ENCODE results near the gene OR2M2.

Gene OR2M2, protein sequence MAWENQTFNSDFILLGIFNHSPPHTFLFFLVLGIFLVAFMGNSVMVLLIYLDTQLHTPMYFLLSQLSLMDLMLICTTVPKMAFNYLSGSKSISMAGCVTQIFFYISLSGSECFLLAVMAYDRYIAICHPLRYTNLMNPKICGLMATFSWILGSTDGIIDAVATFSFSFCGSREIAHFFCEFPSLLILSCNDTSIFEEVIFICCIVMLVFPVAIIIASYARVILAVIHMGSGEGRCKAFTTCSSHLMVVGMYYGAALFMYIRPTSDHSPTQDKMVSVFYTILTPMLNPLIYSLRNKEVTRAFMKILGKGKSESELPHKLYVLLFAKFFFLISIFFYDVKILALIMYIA

DNA sequence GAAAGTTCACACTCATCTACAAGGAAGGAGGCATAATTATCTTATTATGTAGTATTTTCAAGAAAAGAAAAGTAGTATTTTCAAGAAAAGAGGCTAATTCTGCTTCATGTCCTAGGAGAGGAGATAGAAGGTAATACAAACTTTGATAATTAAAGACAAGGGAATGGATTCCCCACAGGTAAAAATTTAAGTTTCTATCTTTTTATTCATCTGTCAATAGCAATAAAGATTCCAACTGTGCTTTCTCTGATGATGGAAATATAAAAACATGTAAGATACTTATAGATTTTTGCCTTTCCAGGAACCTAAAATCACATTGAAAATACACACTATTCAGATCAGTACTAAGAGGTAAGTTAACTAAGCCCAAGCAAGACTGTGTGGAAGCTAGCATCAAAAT is at the start of gene OR2M2:
TSS of gene OR2M2 (plus strand) at position 301 of the 400 bp plus-strand sequence. CDS start 5,165 bp downstream, outside the sequence.
- no peak for DNase-seq (ENCODE audit: low read depth in 2 of 2)

DNA sequence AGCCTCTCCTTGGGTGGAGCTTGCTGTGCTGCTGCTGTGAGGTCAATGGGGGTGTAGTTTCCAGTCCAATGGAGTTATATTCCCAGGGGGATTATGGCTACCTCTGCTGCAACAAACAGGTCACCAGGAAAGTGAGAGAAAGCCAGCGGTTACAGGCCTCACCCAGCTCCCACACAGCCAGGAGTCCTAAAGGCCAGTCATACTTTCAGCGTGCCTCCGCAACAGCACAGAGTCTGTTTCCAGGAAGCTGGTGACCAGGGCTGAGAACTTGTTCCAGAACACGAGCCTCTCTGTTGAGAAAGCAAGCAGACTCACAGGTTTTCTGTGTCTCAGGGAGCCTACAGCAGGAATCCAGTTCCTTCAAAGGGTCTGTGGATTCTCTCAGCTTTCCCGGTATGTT is 47.0 kb upstream of the OR2M2 start:
- DNase-seq (ENCODE audit: low read depth in 2 of 2): no peak

DNA sequence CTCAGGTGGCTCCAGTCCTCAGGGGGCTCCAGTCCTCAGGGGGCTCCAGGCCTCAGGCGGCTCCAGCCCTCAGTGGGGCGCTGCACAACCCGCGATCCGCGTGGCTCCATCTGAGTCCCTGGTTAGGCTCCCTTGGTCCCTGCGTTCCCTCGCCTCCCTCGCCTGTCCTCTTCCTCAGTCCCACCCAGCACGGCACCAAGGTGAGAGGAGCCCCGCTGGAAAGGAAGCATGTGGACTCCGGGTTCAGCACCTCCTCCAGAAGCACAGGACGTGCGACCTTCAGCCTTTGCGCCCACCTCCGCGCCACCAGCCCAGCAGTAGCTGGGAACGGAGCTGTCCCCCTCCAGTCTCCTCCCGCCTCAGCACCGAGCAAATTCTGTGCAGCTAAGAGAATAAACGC is 37.8 kb upstream of the OR2M2 start:
- no peak for DNase-seq (ENCODE audit: low read depth in 2 of 2)

DNA sequence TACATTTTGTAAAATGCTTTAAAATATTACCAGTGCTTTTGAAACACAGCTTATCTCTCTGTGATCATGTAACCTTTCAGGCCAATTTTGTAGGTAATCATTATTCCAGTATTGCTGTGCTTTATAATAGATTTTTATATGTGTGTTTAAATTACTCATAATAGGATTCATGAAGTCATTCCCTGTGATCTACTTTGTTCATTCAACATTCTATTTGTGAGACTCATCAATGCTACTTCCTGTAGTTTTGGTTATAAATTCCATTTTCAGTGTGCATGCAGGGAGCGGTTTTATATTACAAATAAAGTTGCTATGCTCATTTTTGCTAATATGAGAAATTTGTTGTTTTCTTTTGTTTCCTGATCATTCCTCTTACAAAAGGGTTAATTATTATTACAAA is 33.8 kb upstream of the OR2M2 start:
- no peak for DNase-seq (ENCODE audit: low read depth in 2 of 2)

DNA sequence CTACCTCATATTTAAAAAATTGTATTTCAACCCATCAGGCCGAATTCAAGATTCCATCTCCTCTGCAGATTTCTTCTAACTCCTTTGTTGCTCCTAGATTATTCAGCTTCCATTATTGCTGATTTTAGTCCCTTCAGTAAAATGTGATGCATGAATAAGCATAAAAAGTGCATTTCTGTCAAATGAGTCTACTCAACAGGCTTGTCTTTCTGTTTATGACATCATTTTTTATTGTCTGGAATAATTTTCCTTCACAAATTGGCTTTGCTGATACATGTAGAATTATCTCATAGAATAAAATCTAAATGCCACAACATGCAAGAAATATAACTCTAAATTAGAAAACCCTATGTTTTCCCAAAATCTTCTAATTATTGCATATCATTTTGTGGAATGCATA is 31.3 kb upstream of the OR2M2 start:
- DNase-seq (ENCODE audit: low read depth in 2 of 2): no peak

DNA sequence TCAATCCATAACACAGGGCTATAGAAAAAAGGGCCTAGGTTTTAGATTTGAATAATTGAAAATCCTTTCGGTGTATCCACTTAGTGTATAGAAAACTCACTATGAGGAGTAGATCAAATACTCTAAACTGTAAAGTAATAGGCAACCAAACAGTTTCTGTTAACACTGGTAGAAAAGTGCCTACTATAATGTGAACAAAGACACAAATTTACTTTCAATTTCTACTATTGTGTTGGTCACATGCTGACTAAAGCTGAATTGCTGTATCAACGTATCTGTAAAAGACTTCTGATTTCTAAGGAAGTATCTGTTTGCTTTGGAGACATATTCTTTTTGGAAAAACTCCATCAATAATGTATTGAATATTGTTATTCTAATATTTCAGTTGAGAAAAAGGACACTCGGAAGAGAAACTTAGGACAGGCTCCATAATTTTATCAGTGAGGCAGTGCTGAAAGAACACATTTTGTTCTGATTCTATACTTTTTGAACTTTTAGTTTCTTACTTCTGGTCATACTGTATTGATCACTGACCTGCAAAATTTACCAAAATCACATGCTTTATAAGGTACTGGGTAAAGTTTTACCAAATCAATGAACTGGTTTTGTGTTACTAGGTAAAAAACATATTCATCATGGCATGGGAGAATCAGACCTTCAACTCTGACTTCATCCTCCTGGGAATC is 30.0 kb upstream of the OR2M2 start, which contains the start of gene OR2M5:
TSS of gene OR2M5 (plus strand) at position 636 of the 686 bp plus-strand sequence. CDS start at position 636, 0 bp downstream.
- DNase-seq (ENCODE audit: low read depth in 2 of 2): no peak

DNA sequence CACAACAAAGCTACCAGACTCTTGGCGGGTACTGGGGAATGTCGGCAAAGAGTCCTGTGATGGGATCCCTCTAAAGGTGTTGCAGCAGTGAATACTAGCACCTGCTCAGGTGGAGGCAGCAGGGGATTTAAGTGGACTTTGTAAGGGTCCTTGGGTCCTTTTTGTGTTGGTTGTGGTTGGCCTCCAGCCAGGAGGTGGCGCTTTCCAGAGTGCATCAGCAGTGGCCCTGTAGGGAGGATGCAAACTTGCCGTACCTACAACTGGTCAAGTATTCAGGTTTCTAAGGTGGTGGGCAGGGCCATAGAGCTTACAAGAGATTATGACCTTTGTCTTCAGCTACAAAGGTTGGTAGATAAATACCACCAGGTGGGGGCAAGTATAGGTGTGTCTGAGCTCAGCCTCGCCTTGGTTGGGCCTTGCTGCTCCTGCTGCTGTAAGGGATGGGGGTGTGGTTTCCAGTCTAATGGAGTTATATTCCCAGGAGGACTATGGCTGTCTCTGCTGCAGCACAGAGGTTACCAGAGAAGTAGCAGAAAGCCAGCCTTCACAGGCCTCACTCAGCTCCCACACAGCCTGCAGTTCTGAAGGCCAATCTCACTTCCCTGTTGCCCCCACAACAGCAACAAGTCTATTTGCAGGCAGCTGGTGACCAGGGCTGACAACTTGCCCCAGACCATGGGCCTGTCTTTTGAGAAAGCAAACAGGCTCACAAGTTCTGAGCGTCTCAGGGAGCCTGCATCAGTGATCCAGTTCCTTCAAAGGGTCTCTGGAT is 22.4 kb upstream of the OR2M2 start:
- no peak for DNase-seq (ENCODE audit: low read depth in 2 of 2)

DNA sequence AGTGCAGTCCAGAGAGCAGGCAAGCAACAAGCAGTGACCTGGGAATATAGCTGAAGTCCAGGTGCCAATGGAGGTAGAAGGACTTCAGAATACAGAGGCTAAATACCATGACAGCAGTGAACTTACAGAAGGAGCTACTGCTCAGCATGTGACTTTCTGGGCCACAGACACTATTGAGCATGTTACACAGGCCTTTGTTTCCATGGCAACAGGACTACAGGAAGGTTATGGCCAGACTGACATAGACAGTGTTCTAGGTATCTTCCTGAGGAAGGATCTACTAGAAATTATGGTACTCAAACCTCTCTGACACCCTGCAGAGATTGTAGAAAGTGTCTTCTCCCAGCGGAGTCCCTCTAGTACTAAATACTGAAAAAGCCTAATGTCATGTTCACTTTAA is 18.7 kb upstream of the OR2M2 start:
- no peak for DNase-seq (ENCODE audit: low read depth in 2 of 2)

DNA sequence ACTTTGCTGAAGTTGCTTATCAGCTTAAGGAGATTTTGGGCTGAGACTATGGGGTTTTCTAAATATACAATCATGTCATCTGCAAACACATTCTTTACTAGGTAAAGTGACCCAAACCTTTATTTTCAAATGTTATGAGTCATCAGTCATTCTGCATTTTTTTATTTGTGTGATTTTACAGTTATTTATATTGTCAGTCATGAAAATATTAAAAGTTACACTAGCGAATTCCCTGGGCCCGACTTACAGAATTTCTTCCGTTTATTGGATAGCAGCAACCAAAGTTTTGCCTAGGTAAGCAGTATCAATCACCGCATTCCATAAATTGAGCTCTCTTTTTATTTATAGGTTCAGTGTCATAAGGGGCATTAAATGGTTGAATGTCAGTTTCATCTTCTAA is 15.9 kb upstream of the OR2M2 start:
- DNase-seq (ENCODE audit: low read depth in 2 of 2): no peak

DNA sequence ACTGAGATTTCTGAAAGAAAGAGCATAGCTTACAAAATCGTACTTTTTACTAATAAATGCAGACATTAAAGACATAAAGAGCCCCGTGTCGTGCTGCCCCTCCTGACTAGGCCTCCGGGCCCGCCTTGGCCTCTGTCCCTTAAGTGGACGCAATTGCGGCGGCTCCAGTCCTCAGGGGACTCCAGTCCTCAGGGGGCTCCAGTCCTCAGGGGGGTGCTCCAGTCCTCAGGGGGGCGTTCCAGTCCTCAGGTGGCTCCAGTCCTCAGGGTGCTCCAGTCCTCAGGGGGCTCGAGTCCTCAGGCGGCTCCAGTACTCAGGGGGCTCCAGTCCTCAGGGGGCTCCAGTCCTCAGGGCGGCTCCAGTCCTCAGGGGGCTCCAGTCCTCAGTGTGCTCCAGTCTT is 10.6 kb upstream of the OR2M2 start:
- no peak for DNase-seq (ENCODE audit: low read depth in 2 of 2)

DNA sequence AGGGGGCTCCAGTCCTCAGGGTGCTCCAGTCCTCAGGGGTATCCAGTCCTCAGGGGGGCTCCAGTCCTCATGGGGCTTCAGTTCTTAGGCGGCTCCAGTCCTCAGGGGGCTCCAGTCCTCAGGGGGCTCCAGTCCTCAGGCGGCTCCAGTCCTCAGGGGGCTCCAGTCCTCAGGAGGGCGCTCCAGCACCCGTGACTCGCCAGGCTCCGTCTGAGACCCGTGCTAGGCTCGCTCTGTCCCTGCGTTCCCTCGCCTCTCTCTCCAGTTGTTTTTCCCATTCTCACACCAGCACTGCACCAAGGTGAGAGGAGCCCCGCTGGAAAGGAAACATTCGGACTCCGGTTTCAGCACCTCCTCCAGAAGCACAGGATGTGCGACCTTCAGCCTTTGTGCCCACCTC is 9.4 kb upstream of the OR2M2 start:
- DNase-seq (ENCODE audit: low read depth in 2 of 2): no peak

DNA sequence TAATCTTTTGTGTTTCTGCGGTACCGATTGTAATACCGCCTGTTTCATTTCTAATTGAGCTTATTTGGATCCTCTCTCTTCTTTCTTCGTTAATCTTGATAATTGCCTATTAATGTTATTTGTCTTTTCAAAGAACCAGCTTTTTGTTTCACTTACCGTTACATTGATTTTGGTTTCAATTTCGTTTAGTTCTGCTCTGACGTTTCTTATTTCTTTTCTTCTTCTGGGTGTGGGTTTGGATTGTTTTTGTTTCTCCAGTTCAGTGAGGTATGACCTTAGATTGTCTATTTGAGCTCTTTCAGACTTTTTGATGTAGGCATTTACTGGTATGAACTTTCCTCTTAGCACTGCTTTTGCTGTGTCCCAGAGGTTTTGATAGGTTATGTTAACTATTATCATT is 9.4 kb downstream of the OR2M2 start:
- no peak for DNase-seq (ENCODE audit: low read depth in 2 of 2)

DNA sequence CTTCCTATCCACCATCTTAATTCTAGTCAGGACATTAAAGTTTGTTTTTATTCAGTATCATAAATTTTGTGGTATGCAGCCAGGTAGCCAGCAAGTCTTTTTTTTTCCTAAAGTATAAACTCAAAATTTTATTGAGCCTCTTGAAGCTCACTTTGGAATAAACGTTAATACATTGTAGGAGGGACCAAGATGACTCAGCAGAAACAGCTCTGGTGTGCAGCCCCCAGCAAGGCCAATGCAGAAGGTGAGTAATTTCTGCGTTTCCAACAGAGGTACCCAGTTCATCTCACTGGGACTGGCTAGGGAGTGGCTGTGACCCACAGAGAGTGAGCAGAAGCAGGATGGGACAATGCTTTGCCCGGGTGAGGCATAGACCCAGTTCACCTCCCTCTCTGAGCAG is 12.7 kb downstream of the OR2M2 start:
- DNase-seq (ENCODE audit: low read depth in 2 of 2): no peak

DNA sequence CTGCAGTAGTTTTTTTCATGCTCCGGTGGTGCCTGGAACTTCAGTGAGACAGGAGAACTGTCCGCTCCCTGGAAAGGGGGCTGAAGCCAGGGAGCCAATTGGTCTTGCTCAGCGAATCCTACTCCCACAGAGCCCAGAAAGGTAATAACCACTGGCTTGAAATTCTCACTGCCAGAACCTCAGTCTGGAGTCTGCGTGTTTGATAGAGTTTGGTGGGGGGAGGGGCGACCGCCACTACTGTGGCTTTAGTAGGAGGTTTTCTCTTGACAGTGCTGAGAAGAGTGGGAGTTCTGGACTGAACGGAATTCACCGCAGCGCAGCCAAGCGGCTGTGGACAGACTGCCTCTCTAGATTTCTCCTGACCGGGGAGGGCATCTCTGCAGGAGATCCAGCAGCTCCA is 14.4 kb downstream of the OR2M2 start:
- no peak for DNase-seq (ENCODE audit: low read depth in 2 of 2)

DNA sequence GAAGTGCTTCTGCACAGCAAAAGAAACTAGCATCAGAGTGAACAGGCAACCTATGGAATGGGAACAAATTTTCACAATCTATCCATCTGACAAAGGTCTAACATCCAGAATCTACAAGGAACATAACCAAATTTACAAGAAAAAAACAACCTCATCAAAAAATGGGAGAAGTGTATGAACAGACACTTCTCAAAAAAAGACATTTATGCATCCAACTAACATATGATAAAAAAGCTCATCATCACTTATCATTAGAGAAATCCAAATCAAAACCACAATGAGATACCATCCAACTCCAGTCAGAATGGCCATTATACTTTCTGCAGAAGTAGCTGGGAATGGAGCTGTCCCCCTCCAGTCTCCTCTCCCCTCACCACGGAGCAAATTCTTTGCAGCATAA is 19.5 kb downstream of the OR2M2 start:
- no peak for DNase-seq (ENCODE audit: low read depth in 2 of 2)

DNA sequence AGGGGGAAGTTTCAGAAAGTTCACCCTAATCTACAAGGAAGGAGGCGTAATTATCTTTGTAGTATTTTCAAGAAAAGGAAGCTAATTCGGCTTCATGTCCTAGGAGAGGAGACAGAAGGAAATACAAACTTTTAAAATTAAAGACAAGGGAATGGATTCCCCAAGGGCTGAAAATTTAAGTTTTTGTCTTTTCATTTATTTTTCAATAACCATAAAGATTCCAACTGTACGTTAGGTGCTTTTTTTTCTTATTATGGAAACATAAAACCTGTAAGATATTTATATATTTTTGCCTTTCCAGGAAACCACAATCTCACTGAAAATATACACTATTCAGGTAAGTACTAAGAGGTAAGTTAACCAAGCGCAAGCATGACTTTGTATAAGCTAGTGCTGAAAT is 22.3 kb downstream of the OR2M2 start, which contains the start of gene OR2M3:
TSS of gene OR2M3 (plus strand) at position 301 of the 400 bp plus-strand sequence. CDS start 5,803 bp downstream, outside the sequence.
- no peak for DNase-seq (ENCODE audit: low read depth in 2 of 2)

DNA sequence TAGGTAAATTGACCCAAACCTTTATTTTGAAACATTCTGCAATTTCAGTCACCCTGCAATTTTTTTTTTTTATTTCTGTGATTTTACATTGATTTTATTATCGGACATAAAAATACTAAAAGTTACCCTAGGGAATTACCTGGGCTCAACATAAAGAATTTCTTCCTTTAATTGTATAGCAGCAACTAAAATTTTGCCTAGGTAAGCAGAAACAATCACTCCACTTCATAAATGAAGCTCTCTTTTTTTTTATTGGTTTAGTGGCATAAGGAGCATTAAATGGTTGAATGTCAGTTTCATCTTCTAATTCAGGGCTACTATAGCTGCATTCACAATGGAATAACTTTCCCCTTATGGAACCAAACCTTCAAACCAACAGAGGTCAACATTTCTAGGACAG is 41.3 kb downstream of the OR2M2 start:
- DNase-seq (ENCODE audit: low read depth in 2 of 2): no peak

DNA sequence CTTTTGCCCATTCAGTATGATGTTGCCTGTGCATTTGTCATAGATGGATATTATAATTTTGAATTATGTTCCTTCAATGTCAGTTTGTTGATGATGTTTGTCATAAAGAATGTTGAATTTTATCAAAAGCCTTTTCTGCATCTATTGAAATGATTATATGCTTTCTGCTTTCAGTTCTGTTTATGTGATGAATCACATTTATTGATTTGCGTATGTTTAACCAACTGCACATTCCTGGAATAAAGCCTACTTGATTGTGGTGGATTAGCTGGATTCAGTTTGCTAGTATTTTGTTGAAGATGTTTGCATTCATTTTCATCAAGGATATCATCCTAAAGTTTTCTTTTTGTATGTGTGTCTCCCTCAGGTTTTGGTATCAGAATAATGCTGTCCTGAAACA is 50.9 kb downstream of the OR2M2 start:
- no peak for DNase-seq (ENCODE audit: low read depth in 2 of 2)

DNA sequence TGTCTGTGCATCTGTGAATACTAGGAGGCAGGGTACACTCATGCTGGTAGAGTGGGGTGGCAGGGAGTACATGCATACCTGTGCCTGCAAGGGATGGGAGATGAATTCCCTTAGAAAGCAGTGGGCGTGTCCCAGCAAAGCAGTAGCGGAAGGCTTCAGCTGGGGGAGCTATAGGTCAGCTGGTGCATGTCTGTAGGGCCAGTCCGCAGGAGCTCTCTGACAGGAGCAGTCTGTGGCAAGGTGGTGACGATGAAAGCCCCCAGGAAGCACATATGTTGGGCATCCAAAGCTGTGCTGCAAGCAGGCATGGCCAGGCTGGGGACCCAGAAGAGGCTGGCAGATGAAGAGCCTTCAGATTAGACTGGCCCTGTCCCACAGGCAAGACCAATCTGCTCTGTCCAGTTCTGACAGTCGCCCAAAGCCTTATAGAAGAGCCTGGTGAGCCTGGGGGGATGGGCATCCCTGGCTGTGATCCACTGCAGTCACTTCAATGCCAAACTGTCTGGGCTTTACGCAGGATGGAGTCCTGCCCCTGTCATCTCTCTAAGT is 54.8 kb downstream of the OR2M2 start:
- DNase-seq (ENCODE audit: low read depth in 2 of 2): no peak

Measured in fibroblast of skin of left biceps (primary cell).